IMR-90 (cell line): ENCODE data around the gene REC114. TPM values are rescaled to one million over a fixed set of nuclear protein-coding genes. Genes with fewer than 3 reads are reported as not detected.

ENCODE experiments used
- ATAC-seq: fragments of 200-7000 bp; cut with Tn5 transposase; 2 replicates; pipeline ENCODE4 v1.9.1; 2020; ENCODE audit warnings: low read depth, mild to moderate bottlenecking, moderate library complexity
- BruUV-seq: library from RNA; stranded (reverse); fragments of 400-500 nt; replicated peaks from 2 replicates; lab custom pipeline; 2021; lab: Mats Ljungman, UMichigan
- CTCF ChIA-PET: fragments of 300-600 bp; formaldehyde crosslinking; extraction: SDS; loops from one replicate; lab custom pipeline; 2021; ENCODE audit warnings: antibody characterized with exemption; lab: Yijun Ruan, JAX
- POLR2A ChIA-PET: fragments of 300-600 bp; sonication (Branson Sonifier 250); formaldehyde crosslinking; loops from one replicate; lab custom pipeline; 2022; ENCODE audit warnings: antibody characterized with exemption; ENCODE audit not compliant: unreplicated experiment; lab: Charles Lee
- DNase-seq: peaks from one replicate; pipeline ENCODE4 v3.0.0; 2013
- H2AFZ ChIP-seq: replicated peaks from 2 replicates; pipeline ENCODE3; 2013; ENCODE audit warnings: low read length, mild to moderate bottlenecking; ENCODE audit not compliant: poor library complexity
- H2AK5ac ChIP-seq: 2 replicates; pipeline ENCODE4 v1.6.1; 2013; ENCODE audit warnings: low read depth, low read length, inconsistent platforms
- H2AK9ac ChIP-seq: replicated peaks from 2 replicates; pipeline ENCODE3; 2013; ENCODE audit warnings: mild to moderate bottlenecking, low read depth, low read length, moderate library complexity; ENCODE audit not compliant: poor library complexity
- H2BK120ac ChIP-seq: 2 replicates; pipeline ENCODE4 v1.6.1; 2013; ENCODE audit warnings: low read depth, low read length, inconsistent platforms
- H2BK15ac ChIP-seq: 3 replicates; pipeline ENCODE4 v1.6.1; 2013; ENCODE audit warnings: low read depth, low read length, inconsistent platforms
- H2BK20ac ChIP-seq: 2 replicates; pipeline ENCODE4 v1.6.1; 2013; ENCODE audit warnings: low read depth, mild to moderate bottlenecking, inconsistent platforms, low read length, moderate library complexity
- H2BK5ac ChIP-seq: 2 replicates; pipeline ENCODE4 v1.6.1; 2013; ENCODE audit warnings: mild to moderate bottlenecking, low read depth, low read length, inconsistent platforms; ENCODE audit not compliant: poor library complexity, severe bottlenecking
- H3K14ac ChIP-seq: replicated peaks from 2 replicates; pipeline ENCODE4 v1.6.1; 2013; ENCODE audit warnings: low read depth, low read length, inconsistent platforms
- H3K18ac ChIP-seq: 2 replicates; pipeline ENCODE4 v1.6.1; 2013; ENCODE audit warnings: low read depth, low read length, control low read depth
- H3K23ac ChIP-seq: 2 replicates; pipeline ENCODE4 v1.6.1; 2013; ENCODE audit warnings: low read depth, low read length, inconsistent platforms
- H3K27ac ChIP-seq: 2 replicates; pipeline ENCODE4 v1.5.1; 2013; ENCODE audit warnings: mild to moderate bottlenecking, control low read depth, low read length; ENCODE audit not compliant: insufficient read depth
- H3K27me3 ChIP-seq: 2 replicates; pipeline ENCODE4 v1.6.1; 2013; ENCODE audit warnings: low read length; ENCODE audit not compliant: control insufficient read depth, insufficient read depth
- H3K36me3 ChIP-seq: 2 replicates; pipeline ENCODE4 v1.6.1; 2013; ENCODE audit warnings: low read length, mixed read lengths; ENCODE audit not compliant: control insufficient read depth, insufficient read depth
- H3K4ac ChIP-seq: 2 replicates; pipeline ENCODE4 v1.6.1; 2013; ENCODE audit warnings: low read depth, low read length, inconsistent platforms
- H3K4me1 ChIP-seq: 2 replicates; pipeline ENCODE4 v1.6.1; 2013; ENCODE audit warnings: low read length, mixed read lengths; ENCODE audit not compliant: control insufficient read depth, insufficient read depth
- H3K4me2 ChIP-seq: 2 replicates; pipeline ENCODE4 v1.6.1; 2013; ENCODE audit warnings: low read depth, mild to moderate bottlenecking, control low read depth, low read length, moderate library complexity
- H3K4me3 ChIP-seq: 2 replicates; pipeline ENCODE4 v1.5.1; 2013; ENCODE audit warnings: low read depth, mild to moderate bottlenecking, control low read depth, low read length, moderate library complexity; ENCODE audit not compliant: insufficient read depth
- H3K56ac ChIP-seq: 2 replicates; pipeline ENCODE4 v1.6.1; 2013; ENCODE audit warnings: low read length, inconsistent platforms; ENCODE audit not compliant: insufficient read depth; ENCODE audit errors: extremely low read depth
- H3K79me1 ChIP-seq, 2 experiments: 2 replicates each; pipeline ENCODE4 v1.6.1; 2013; ENCODE audit warnings: low read length in 2 of 2, inconsistent platforms in 1 of 2, low read depth in 1 of 2
- H3K9ac ChIP-seq: 2 replicates; pipeline ENCODE4 v1.6.1; 2013; ENCODE audit warnings: low read depth, low read length, control low read depth
- H3K9me1 ChIP-seq: 2 replicates; pipeline ENCODE4 v1.6.1; 2013; ENCODE audit warnings: low read length, inconsistent platforms; ENCODE audit not compliant: insufficient read depth
- H3K9me3 ChIP-seq: 2 replicates; pipeline ENCODE4 v1.6.1; 2013; ENCODE audit warnings: low read length; ENCODE audit not compliant: control insufficient read depth, insufficient read depth
- H4K20me1 ChIP-seq: 2 replicates; pipeline ENCODE4 v1.6.1; 2013; ENCODE audit warnings: low read length, inconsistent platforms; ENCODE audit not compliant: insufficient read depth
- H4K5ac ChIP-seq: 2 replicates; pipeline ENCODE4 v1.6.1; 2013; ENCODE audit warnings: mild to moderate bottlenecking, low read depth, low read length, control low read depth
- H4K8ac ChIP-seq, 2 experiments: 2 replicates each; pipeline ENCODE4 v1.6.1; 2013; ENCODE audit warnings: low read depth in 2 of 2, low read length in 2 of 2, control low read depth in 1 of 2, inconsistent platforms in 1 of 2
- H4K91ac ChIP-seq: 2 replicates; pipeline ENCODE4 v1.6.1; 2013; ENCODE audit warnings: low read depth, low read length, inconsistent platforms; ENCODE audit not compliant: insufficient read depth
- BHLHE40 ChIP-seq: fragments of 150-350 bp; IDR thresholded peaks from 2 replicates; pipeline ENCODE4 v1.6.1; 2016; ENCODE audit warnings: mild to moderate bottlenecking, low read depth, low read length
- ELK1 ChIP-seq: fragments of 150-350 bp; IDR thresholded peaks from 2 replicates; pipeline ENCODE4 v1.6.1; 2016; ENCODE audit warnings: low read depth, mild to moderate bottlenecking, low read length, moderate library complexity, borderline replicate concordance
- FOS ChIP-seq: fragments of 150-350 bp; IDR thresholded peaks from 2 replicates; pipeline ENCODE4 v1.6.1; 2016; ENCODE audit warnings: low read depth, low read length
- MAFK ChIP-seq: IDR thresholded peaks from 2 replicates; pipeline ENCODE4 v1.6.1; 2012; ENCODE audit warnings: low read depth, low read length, improper control_type of control experiment
- MXI1 ChIP-seq: IDR thresholded peaks from 2 replicates; pipeline ENCODE4 v1.6.1; 2012; ENCODE audit warnings: low read depth, mild to moderate bottlenecking, low read length, moderate library complexity, borderline replicate concordance
- NFE2L2 ChIP-seq: fragments of 150-350 bp; IDR thresholded peaks from 2 replicates; pipeline ENCODE4 v1.6.1; 2016; ENCODE audit warnings: low read depth, mild to moderate bottlenecking, low read length
- RAD21 ChIP-seq: IDR thresholded peaks from 2 replicates; pipeline ENCODE4 v1.6.1; 2012; ENCODE audit warnings: low read length, improper control_type of control experiment
- RCOR1 ChIP-seq: IDR thresholded peaks from 2 replicates; pipeline ENCODE4 v1.6.1; 2012; ENCODE audit warnings: mild to moderate bottlenecking, low read length, improper control_type of control experiment; ENCODE audit not compliant: insufficient replicate concordance
- RFX5 ChIP-seq: IDR thresholded peaks from 2 replicates; pipeline ENCODE4 v1.8.0; 2012; ENCODE audit warnings: low read depth, mild to moderate bottlenecking, low read length, moderate library complexity
- SMC3 ChIP-seq: fragments of 150-350 bp; IDR thresholded peaks from 2 replicates; pipeline ENCODE4 v1.6.1; 2016; ENCODE audit warnings: low read depth, mild to moderate bottlenecking, antibody characterized with exemption, low read length, moderate library complexity
- WGBS, 2 experiments: methylation state at CpG; one replicate each; pipeline versions ENCODE4 v1.1.5 to v1.1.7; 2013; ENCODE audit warnings: missing lambda C conversion rate in 2 of 2; ENCODE audit not compliant: insufficient read length in 1 of 2; ENCODE audit errors: extremely low coverage in 2 of 2; 5-methylcytosine and 5-hydroxymethylcytosine counted together
- dilution Hi-C: fragments of 300-500 bp; cut with HindIII; formaldehyde crosslinking; loops from one replicate; pipeline ENCODE4 v1.14.3; 2018; ENCODE audit warnings: low sequenced_read_pairs; ENCODE audit not compliant: unreplicated experiment
- in situ Hi-C: fragments of 300-500 bp; cut with MboI; formaldehyde crosslinking; loops from 3 replicates; pipeline ENCODE4 v1.14.3; 2019; ENCODE audit warnings: low sequenced_read_pairs, inconsistent platforms, mixed read lengths
- intact Hi-C: fragments of 100-400 bp; cut with micrococcal nuclease; formaldehyde crosslinking; loops from 2 replicates; pipeline ENCODE4 v1.10.0; 2022
- polyA plus RNA-seq, 3 experiments: library from polyadenylated mRNA; depleted of rRNA; stranded (reverse); fragments of >200 nt; gene quantifications; 2 replicates each; pipeline ENCODE4 v1.2.3, GENCODE V29; 2012; ENCODE audit warnings: low replicate concordance in 1 of 3
- total RNA-seq: library from RNA; depleted of rRNA; stranded (reverse); fragments of >200 nt; gene quantifications from 2 replicates; pipeline ENCODE4 v1.2.3, GENCODE V29; 2012

REC114 gene
- total and polyA plus RNA-seq, 2 of the 4 experiments (the other 2 are of a cell fraction), result not detected

GRCh38 chr15:73584699-73585420 lies 141.9 kb downstream of the REC114 start:
- intact Hi-C loops (no loop called here), dilution Hi-C loops (no loop called here), in situ Hi-C loops (no loop called here)
- no peaks in the 10 kb centered on the region for H3K4me1 ChIP-seq
- no peak overlapping the region for H3K56ac ChIP-seq
- peaks cover 35% of the 10 kb centered on the region for H3K36me3 ChIP-seq
- H2BK5ac ChIP-seq, result no peak overlapping the region
- H3K14ac ChIP-seq, result no peak overlapping the region
- H4K91ac ChIP-seq, result no peak overlapping the region
- peaks cover 14% of the 10 kb centered on the region; the same call in 1 of the 2 replicates for H4K20me1 ChIP-seq
- TF ChIP-seq MAFK (no peak), RFX5 (no peak), MXI1 (no peak), BHLHE40 (no peak), RCOR1 (no peak), RAD21 (no peak), ELK1 (no peak), SMC3 (no peak), FOS (no peak), NFE2L2 (no peak)
- BruUV-seq, result no TSS peak
- H2AFZ ChIP-seq, result no peak overlapping the region
- no peak for ATAC-seq
- peaks cover 29 to 51% of the 10 kb centered on the region in 2 experiments for H3K79me1 ChIP-seq
- H3K23ac ChIP-seq, result no peak overlapping the region
- ChIA-PET POLR2A (no interaction called here), CTCF (no interaction called here)
- WGBS, 2 experiments, result 40% methylated on average over 1 of the region's 5 CpGs; no CpG with 5 or more reads in 1 of the 2 experiments
- H3K4me3 ChIP-seq, result no peak overlapping the region
- H3K18ac ChIP-seq, result no peak overlapping the region
- H3K9ac ChIP-seq, result no peak overlapping the region
- no peak overlapping the region for H4K8ac ChIP-seq
- H2BK120ac ChIP-seq, result no peak overlapping the region
- no peak overlapping the region for H4K5ac ChIP-seq
- peaks cover 8% of the 10 kb centered on the region; the same call in 1 of the 2 replicates for H3K9me1 ChIP-seq
- no peaks in the 10 kb centered on the region for H3K9me3 ChIP-seq
- no peak overlapping the region for H2BK20ac ChIP-seq
- H2BK15ac ChIP-seq, result no peak overlapping the region
- H2AK9ac ChIP-seq, result no peak overlapping the region
- no peak overlapping the region for H2AK5ac ChIP-seq
- no peak overlapping the region for H3K4ac ChIP-seq
- no peak overlapping the region for H3K4me2 ChIP-seq
- DNase-seq, result no peak
- no peaks in the 10 kb centered on the region for H3K27me3 ChIP-seq
- no peak overlapping the region for H3K27ac ChIP-seq
